ENCODE results near the gene SLC17A4. TPM values are rescaled to one million over a fixed set of nuclear protein-coding genes. Genes with fewer than 3 reads are reported as not detected.

SLC17A4 gene
- total and polyA plus RNA-seq, 9 donors, result 0.05 to 0.12 TPM; not detected in 7

DNA sequence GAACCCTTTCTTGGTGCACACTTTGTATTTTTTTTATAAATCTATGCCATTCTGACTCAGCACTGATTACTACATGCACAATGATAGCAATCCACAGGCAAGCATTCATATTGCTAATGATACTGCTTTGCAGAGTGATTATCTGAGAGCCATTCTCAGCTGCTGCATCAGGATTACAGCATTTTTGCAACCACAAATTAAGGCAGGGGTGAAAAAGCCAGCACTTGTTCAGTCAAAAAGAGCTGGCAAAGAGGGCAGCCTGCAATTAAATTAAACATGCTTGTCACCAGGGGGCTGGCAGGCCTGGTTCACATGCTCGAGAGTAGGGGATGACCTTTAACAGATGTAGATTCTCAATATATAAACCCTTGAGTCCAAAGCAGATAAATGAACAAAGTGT lies 40.7 kb upstream of the SLC17A4 start:
- Histone ChIP-seq H3K9me3 (no peaks in the 10 kb centered on the region), H3K4me1 (ENCODE audit: insufficient read depth) (no peaks in the 10 kb centered on the region), H3K27ac (no peak overlapping the region), H3K27me3 (no peaks in the 10 kb centered on the region), H3K36me3 (no peaks in the 10 kb centered on the region), H3K4me3 (no peak overlapping the region)
- TF ChIP-seq, protein P1, sequence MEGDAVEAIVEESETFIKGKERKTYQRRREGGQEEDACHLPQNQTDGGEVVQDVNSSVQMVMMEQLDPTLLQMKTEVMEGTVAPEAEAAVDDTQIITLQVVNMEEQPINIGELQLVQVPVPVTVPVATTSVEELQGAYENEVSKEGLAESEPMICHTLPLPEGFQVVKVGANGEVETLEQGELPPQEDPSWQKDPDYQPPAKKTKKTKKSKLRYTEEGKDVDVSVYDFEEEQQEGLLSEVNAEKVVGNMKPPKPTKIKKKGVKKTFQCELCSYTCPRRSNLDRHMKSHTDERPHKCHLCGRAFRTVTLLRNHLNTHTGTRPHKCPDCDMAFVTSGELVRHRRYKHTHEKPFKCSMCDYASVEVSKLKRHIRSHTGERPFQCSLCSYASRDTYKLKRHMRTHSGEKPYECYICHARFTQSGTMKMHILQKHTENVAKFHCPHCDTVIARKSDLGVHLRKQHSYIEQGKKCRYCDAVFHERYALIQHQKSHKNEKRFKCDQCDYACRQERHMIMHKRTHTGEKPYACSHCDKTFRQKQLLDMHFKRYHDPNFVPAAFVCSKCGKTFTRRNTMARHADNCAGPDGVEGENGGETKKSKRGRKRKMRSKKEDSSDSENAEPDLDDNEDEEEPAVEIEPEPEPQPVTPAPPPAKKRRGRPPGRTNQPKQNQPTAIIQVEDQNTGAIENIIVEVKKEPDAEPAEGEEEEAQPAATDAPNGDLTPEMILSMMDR (IDR thresholded peaks at IDR 0.05), result no peak
- no peak for TF ChIP-seq POLR2A (IDR thresholded peaks at IDR 0.05)
- no peak for TF ChIP-seq EP300 (IDR thresholded peaks at IDR 0.05)
- intact Hi-C loops (cut with DNase I), result loop anchor here in 1 of 4 donors (10.0 kb wide), 1 partner anchor 489 kb away; no protein-coding TSS in a partner anchor
- 23 to 43% (median 36%) methylated on average over 1 of the region's 1 CpG for WGBS, 3 donors
- no peak for DNase-seq

DNA sequence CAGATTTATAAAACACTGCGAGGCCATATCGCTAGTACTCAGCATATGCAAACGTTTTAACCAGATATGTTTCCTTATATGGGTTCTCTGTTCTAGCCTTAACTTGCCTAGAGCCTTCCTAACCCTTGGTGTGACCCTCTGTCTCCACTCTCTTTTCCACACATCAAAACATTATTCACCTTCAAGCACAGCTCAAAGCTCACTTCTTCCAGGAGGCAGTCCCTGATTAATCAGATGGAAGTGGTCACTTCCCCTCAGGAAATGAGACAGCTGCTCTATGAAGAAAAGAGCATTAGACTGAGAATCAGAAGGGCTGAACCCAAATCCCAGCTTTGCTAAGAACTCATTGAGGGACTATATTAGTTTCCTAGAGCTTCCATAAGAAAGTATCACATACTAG lies 39.8 kb upstream of the SLC17A4 start:
- Histone ChIP-seq H3K36me3 (no peaks in the 10 kb centered on the region), H3K27ac (no peak overlapping the region), H3K4me3 (no peak overlapping the region), H3K4me1 (ENCODE audit: insufficient read depth) (no peaks in the 10 kb centered on the region), H3K9me3 (no peaks in the 10 kb centered on the region), H3K27me3 (no peaks in the 10 kb centered on the region)
- WGBS, 3 donors, result 34 to 37% (median 35%) methylated on average over 3 of the region's 3 CpGs
- TF ChIP-seq, protein P1 (IDR thresholded peaks at IDR 0.05), result no peak
- TF ChIP-seq EP300 (IDR thresholded peaks at IDR 0.05) (no peak), POLR2A (IDR thresholded peaks at IDR 0.05) (no peak)
- intact Hi-C loops (cut with DNase I), result loop anchor here in 1 of 4 donors (10.0 kb wide), 1 partner anchor 490 kb away; no protein-coding TSS in a partner anchor
- no peak for DNase-seq

DNA sequence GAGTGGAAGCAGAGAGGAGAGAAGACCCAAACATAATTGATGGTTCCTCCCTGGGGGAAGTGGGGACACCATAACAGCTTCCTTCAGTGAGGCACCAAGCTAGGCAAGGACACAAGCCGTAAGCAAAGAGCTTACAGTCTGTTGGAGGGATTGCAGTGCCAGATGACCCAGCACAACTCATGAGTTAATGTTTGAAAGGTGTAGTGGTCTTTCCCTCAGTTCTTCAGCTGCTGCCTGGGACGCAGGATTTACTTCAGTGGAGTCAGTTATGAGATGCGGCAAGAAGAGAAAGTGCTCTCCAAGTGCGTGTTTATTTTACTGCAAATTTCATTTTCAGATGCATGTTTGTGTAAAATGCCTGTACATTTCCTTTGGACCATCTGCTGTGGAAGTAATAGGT lies 38.7 kb upstream of the SLC17A4 start:
- H3K27me3 ChIP-seq, result no peaks in the 10 kb centered on the region
- H3K27ac ChIP-seq, result no peak overlapping the region
- no peaks in the 10 kb centered on the region for H3K9me3 ChIP-seq
- no peak overlapping the region for H3K4me3 ChIP-seq
- no peaks in the 10 kb centered on the region for H3K36me3 ChIP-seq
- no peaks in the 10 kb centered on the region for H3K4me1 ChIP-seq (ENCODE audit: insufficient read depth)
- DNase-seq, result no peak
- TF ChIP-seq, protein P1 (IDR thresholded peaks at IDR 0.05), result no peak
- no peak for TF ChIP-seq EP300 (IDR thresholded peaks at IDR 0.05)
- no peak for TF ChIP-seq POLR2A (IDR thresholded peaks at IDR 0.05)
- WGBS, 3 donors, result 82 to 89% (median 87%) methylated on average over 4 of the region's 4 CpGs
- intact Hi-C loops (cut with DNase I), result loop anchor here in 1 of 4 donors (10.0 kb wide), 1 partner anchor 491 kb away; no protein-coding TSS in a partner anchor

DNA sequence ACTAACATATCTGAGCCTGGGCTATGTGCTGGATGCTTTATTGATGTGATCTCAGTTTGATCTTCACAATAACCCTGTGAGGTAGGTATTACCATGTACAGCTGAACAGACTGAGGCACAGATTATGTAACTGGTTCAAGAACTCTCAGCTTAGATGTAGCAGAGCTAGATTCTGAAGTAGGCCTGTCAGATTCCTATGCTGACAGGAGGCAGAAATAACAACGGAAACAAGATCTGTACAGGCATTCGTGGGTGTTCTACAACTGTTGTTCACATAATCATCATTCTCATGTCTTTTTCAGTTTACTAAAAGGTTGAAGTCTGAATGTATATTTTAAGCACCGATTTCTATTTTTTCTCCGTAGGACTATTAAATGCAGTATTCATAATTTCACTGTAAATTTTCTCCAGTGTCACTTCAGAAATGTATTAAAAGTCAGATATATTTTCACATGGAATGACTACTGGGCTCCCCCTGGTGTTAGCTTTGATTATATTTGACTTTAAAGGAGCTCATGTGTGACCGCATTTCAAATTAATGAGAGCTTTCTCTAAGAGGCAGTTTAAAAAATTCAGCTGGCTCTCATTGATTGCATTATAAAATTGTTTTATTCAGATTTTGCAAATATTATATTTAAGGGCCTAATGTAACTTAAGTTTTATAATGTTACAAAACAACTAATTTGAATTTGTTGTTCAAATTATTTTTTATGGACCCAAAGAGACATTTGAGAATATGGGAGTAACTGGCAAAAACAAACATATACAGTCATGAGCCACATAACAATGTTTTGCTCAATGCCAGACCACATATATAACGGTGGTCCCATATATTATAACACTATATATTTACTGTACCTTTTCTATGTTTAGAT lies 36.4 kb upstream of the SLC17A4 start:
- H3K4me1 ChIP-seq (ENCODE audit: insufficient read depth), result no peaks in the 10 kb centered on the region
- no peak for DNase-seq
- H3K36me3 ChIP-seq, result no peaks in the 10 kb centered on the region
- H3K27me3 ChIP-seq, result no peaks in the 10 kb centered on the region
- H3K9me3 ChIP-seq, result no peaks in the 10 kb centered on the region
- WGBS, 3 donors, result 38 to 53% (median 39%) methylated on average over 6 of the region's 6 CpGs
- H3K27ac ChIP-seq, result no peak overlapping the region
- TF ChIP-seq POLR2A (IDR thresholded peaks at IDR 0.05) (no peak), EP300 (IDR thresholded peaks at IDR 0.05) (no peak)
- TF ChIP-seq, protein P1 (IDR thresholded peaks at IDR 0.05), result peak in 2 of 3 donors; percentile 38 to 40
- no peak overlapping the region for H3K4me3 ChIP-seq
- intact Hi-C loops (cut with DNase I), result loop anchor here in 1 of 4 donors (10.0 kb wide), 1 partner anchor 493 kb away; no protein-coding TSS in a partner anchor

Measured in ovary (tissue), 9 donors.